ENCODE data around the gene PARP3.
A peak's percentile ranks its signal among the peaks of the same experiment; 100 is the strongest.
"Not testable (repeated sequence)": the region's sequence is repeated elsewhere in the genome, so short reads cannot be mapped to it uniquely, and the experiment has no call there.

Gene PARP3

GRCh38 chr3:51988286-51989146 lies 46.4 kb downstream of the PARP3 start:
- no peak for FAIRE-seq

- FAIRE-seq, result not testable (repeated sequence)
These were observed 48.4 kb downstream of the PARP3 start for GRCh38 chr3:51990501-51990971.

- FAIRE-seq, result no peak
These were observed 50.0 kb downstream of the PARP3 start for GRCh38 chr3:51992017-51992682.

GRCh38 chr3:51993657-51994056 lies 51.5 kb downstream of the PARP3 start:
- not testable (repeated sequence) for FAIRE-seq

- no peak for FAIRE-seq
These were observed 52.4 kb downstream of the PARP3 start for GRCh38 chr3:51994530-51994929.

- peak; percentile 95 for FAIRE-seq
These were observed 53.4 kb downstream of the PARP3 start, which contains the start of gene RPL29 for GRCh38 chr3:51995346-51996163. Gene RPL29, minus strand, starts transcription at chr3:51995895. Its CDS starts 434 bp downstream, at chr3:51995461.

- FAIRE-seq, result no peak
These were observed 55.0 kb downstream of the PARP3 start for GRCh38 chr3:51997172-51997571.

- no peak for FAIRE-seq
These were observed 55.9 kb downstream of the PARP3 start for GRCh38 chr3:51997935-51998596.

All from A204.1 (cell line).